ENCODE results near the gene CCDC60. TPM values are rescaled to one million over a fixed set of nuclear protein-coding genes. Genes with fewer than 3 reads are reported as not detected.

CCDC60 gene
- total and polyA plus RNA-seq, 12 donors: not detected

DNA sequence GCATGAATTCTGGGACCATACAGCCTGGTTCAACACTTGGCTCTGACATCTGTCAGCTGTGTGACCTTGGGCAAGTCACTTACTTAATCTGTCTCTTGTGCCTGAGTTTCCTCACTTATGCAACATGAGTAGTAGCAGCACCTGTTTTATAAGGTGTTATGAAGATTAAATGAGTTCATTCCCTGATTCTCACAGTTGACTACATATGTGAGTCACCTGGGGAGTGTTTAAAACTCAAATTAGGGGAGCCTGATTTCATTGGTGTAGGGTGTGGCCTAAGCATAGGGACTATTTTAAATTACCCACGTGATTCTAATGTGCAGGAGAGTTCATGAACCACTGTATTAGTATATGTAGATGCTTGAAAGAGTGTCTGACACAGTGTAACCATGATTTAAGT lies 222.3 kb downstream of the CCDC60 start:
- H3K27ac ChIP-seq: no peak overlapping the region
- no peaks in the 10 kb centered on the region for H3K4me1 ChIP-seq
- H3K9me3 ChIP-seq: peaks cover 0 to 3% (median 0%) of the 10 kb centered on the region in 11 donors
- no peak for ATAC-seq
- peaks cover 0 to 9% (median 0%) of the 10 kb centered on the region in 7 donors for H3K27me3 ChIP-seq
- H3K36me3 ChIP-seq: no peaks in the 10 kb centered on the region
- intact Hi-C loops (cut with DNase I): no loop called here
- H3K4me3 ChIP-seq: no peak overlapping the region
- TF ChIP-seq, protein P1, sequence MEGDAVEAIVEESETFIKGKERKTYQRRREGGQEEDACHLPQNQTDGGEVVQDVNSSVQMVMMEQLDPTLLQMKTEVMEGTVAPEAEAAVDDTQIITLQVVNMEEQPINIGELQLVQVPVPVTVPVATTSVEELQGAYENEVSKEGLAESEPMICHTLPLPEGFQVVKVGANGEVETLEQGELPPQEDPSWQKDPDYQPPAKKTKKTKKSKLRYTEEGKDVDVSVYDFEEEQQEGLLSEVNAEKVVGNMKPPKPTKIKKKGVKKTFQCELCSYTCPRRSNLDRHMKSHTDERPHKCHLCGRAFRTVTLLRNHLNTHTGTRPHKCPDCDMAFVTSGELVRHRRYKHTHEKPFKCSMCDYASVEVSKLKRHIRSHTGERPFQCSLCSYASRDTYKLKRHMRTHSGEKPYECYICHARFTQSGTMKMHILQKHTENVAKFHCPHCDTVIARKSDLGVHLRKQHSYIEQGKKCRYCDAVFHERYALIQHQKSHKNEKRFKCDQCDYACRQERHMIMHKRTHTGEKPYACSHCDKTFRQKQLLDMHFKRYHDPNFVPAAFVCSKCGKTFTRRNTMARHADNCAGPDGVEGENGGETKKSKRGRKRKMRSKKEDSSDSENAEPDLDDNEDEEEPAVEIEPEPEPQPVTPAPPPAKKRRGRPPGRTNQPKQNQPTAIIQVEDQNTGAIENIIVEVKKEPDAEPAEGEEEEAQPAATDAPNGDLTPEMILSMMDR (IDR thresholded peaks at IDR 0.05): no peak
- DNase-seq: no peak
- WGBS, 2 donors: 38 to 45% methylated on average over 1 of the region's 1 CpG

DNA sequence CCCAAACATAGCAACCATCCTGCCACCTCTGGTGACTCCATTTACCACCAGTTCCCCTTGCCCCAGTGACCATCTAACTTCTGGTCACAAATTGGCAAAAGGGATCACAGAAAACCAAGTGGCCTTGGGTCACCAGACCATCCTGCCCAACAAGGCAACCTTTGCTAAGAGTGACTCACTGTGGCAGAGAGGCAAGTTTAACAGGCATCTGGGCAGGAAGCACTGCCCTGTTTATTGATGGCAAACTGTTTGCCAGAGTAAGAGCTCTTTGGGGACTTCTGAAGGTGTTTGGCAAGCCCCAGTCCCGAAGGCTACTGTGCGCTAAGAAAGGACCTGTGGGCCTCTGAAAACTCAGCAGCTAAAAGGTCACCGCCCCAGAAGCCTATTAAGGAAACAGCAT lies 230.9 kb downstream of the CCDC60 start:
- 91 to 94% methylated on average over 3 of the region's 3 CpGs for WGBS, 2 donors

DNA sequence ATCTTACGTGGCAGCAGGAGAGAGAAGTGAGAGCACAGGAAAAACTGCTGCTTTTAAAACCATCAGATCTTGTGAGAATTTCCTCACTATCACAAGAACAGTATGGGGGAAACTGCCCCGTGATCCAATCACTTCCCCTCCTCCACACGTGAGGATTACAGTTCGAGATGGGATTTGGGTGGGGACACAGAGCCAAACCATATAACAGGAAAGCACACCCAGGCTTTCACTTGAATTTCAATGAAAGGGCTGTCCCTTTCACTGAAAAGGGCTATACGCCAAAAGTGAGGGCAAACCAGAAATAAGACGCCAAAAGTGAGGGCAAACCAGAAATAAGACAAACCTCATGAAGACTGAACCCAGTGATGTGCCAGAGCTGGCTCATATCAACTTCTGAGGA lies 236.2 kb downstream of the CCDC60 start:
- Histone ChIP-seq H3K4me1 (peaks cover 0 to 9% (median 0%) of the 10 kb centered on the region in 9 donors), H3K27ac (no peak overlapping the region), H3K27me3 (no peaks in the 10 kb centered on the region), H3K9me3 (no peaks in the 10 kb centered on the region), H3K4me3 (no peak overlapping the region), H3K36me3 (no peaks in the 10 kb centered on the region)
- ATAC-seq (no peak), DNase-seq (no peak)
- WGBS, 2 donors: 65 to 71% methylated on average over 6 of the region's 6 CpGs
- TF ChIP-seq, protein P1 (IDR thresholded peaks at IDR 0.05): no peak
- intact Hi-C loops (cut with DNase I): no loop called here

More for the DNA sequence above, 230.9 kb downstream of the CCDC60 start:
- intact Hi-C loops (cut with DNase I): no loop called here
- H3K4me3 ChIP-seq: no peak overlapping the region
- H3K36me3 ChIP-seq: no peaks in the 10 kb centered on the region
- peaks cover 0 to 4% (median 0%) of the 10 kb centered on the region in 7 donors for H3K27me3 ChIP-seq
- H3K4me1 ChIP-seq: no peaks in the 10 kb centered on the region
- DNase-seq (no peak), ATAC-seq (no peak)
- H3K27ac ChIP-seq: no peak overlapping the region
- H3K9me3 ChIP-seq: no peaks in the 10 kb centered on the region
- TF ChIP-seq, protein P1 (IDR thresholded peaks at IDR 0.05): no peak

DNA sequence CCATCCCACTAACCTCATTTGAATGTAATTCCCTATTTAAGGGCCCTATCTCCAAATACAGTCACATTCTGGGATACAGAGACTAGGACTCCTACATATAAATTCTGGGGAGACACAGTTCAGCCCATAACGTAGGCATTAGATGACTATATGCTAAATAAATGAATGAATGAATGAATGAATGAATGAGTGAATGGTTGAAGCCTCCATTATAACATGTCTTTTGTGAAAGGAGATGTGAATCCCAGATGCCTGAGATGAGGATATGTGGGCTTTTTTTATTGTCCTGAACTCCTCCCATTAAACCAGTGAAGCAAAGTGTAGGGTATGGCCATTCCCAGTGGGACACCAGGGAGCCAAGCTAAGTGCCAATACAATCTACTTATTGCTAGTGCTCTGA lies 238.6 kb downstream of the CCDC60 start:
- Histone ChIP-seq H3K27ac (no peak overlapping the region), H3K27me3 (peaks cover 0 to 2% (median 0%) of the 10 kb centered on the region in 7 donors), H3K9me3 (no peaks in the 10 kb centered on the region), H3K36me3 (no peaks in the 10 kb centered on the region), H3K4me3 (no peak overlapping the region), H3K4me1 (peaks cover 0 to 9% (median 0%) of the 10 kb centered on the region in 9 donors)
- DNase-seq (no peak), ATAC-seq (no peak)
- intact Hi-C loops (cut with DNase I): no loop called here
- 82 to 89% methylated on average over 1 of the region's 1 CpG for WGBS, 2 donors
- TF ChIP-seq, protein P1 (IDR thresholded peaks at IDR 0.05): no peak
